Upper lobe of left lung (tissue), 4 donors: ENCODE results near the gene HEG1.

Experiments used
- POLR2A ChIP-seq, 4 donors: fragments of 450-650 bp; IDR thresholded peaks; one replicate each; pipeline ENCODE4 v1.5.1; 2016 to 2017; ENCODE audit warnings: antibody characterized with exemption in 4 of 4, mild to moderate bottlenecking in 2 of 4
- POLR2AphosphoS5 ChIP-seq, 2 donors: sonication (generic); formaldehyde crosslinking; IDR thresholded peaks; one replicate each; pipeline ENCODE4 v1.5.1; 2017; ENCODE audit warnings: antibody characterized with exemption in 2 of 2
- TF ChIP-seq, protein P1 (sequence below), 6 experiments: fragments of 450-650 bp in 4 of 6; fragments of 200-600 bp in 2 of 6; sonication (generic) in 2 of 6; IDR thresholded peaks; one replicate each; pipeline ENCODE4 v1.5.1; 2016 to 2019; ENCODE audit warnings: antibody characterized with exemption in 6 of 6

DNA sequence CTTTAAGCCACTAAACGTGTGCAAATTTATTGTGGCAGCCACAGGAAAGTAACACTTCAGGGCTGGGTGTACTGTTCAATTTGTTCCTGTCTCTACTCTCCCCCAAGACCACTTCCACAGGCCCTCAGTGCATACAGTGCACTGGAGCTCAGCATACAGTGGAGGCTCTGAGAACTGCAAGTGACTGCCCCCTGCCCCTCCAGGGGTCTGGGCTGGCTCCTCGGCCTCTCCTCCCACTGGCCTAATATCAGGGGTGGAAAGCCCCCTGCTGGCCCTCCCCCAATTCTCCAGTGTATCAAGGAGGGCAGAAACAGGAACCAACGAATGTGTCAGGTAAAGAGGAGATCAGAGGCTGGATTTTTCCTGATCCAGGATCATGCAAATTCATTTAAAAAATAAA, 19.9 kb upstream of the HEG1 start:
- TF ChIP-seq, protein P1, sequence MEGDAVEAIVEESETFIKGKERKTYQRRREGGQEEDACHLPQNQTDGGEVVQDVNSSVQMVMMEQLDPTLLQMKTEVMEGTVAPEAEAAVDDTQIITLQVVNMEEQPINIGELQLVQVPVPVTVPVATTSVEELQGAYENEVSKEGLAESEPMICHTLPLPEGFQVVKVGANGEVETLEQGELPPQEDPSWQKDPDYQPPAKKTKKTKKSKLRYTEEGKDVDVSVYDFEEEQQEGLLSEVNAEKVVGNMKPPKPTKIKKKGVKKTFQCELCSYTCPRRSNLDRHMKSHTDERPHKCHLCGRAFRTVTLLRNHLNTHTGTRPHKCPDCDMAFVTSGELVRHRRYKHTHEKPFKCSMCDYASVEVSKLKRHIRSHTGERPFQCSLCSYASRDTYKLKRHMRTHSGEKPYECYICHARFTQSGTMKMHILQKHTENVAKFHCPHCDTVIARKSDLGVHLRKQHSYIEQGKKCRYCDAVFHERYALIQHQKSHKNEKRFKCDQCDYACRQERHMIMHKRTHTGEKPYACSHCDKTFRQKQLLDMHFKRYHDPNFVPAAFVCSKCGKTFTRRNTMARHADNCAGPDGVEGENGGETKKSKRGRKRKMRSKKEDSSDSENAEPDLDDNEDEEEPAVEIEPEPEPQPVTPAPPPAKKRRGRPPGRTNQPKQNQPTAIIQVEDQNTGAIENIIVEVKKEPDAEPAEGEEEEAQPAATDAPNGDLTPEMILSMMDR (IDR thresholded peaks at IDR 0.05): no peak
- TF ChIP-seq POLR2A (IDR thresholded peaks at IDR 0.05): no peak
- no peak for TF ChIP-seq POLR2AphosphoS5 (IDR thresholded peaks at IDR 0.05)
